GM19023 (cell line): ENCODE results near the gene VSIG1.

Source experiments
- ATAC-seq: cut with Tn5 transposase; IDR thresholded peaks from one replicate; pipeline ENCODE4 v1.9.1; 2021; ENCODE audit warnings: mild to moderate bottlenecking, moderate library complexity; ENCODE audit not compliant: unreplicated experiment

VSIG1 gene

GRCh38 chrX:108064001-108064400 is 19.1 kb downstream of the VSIG1 start:
- ATAC-seq: peak; percentile 38

- peak; percentile 60 for ATAC-seq
These were observed 19.7 kb downstream of the VSIG1 start for GRCh38 chrX:108064613-108065012.

- ATAC-seq: no peak
These were observed 23.3 kb downstream of the VSIG1 start for GRCh38 chrX:108068121-108068520.

- ATAC-seq: no peak
These were observed 26.0 kb downstream of the VSIG1 start for GRCh38 chrX:108070891-108071290.

- ATAC-seq: no peak
These were observed 26.7 kb downstream of the VSIG1 start for GRCh38 chrX:108071578-108071977.

- ATAC-seq: no peak
These were observed 27.9 kb downstream of the VSIG1 start for GRCh38 chrX:108072746-108073145.

- no peak for ATAC-seq
These were observed 36.2 kb downstream of the VSIG1 start for GRCh38 chrX:108081110-108081509.

- ATAC-seq: no peak
These were observed 42.9 kb downstream of the VSIG1 start for GRCh38 chrX:108087792-108088191.

- ATAC-seq: no peak
These were observed 43.6 kb downstream of the VSIG1 start for GRCh38 chrX:108088511-108088910.

GRCh38 chrX:108090491-108091263 is 45.8 kb downstream of the VSIG1 start:
- no peak for ATAC-seq

GRCh38 chrX:108091264-108091877 is 46.5 kb downstream of the VSIG1 start, which contains the start of the genes ATG4A and PSMD10:
Gene ATG4A, plus strand, starts transcription at chrX:108091778. Its CDS starts 49 bp downstream, at chrX:108091827.
Gene PSMD10, minus strand, starts transcription at chrX:108091542. Its CDS starts 22 bp downstream, at chrX:108091520.
- peak; percentile 95 for ATAC-seq

- ATAC-seq: peak; percentile 46
These were observed 47.0 kb downstream of the VSIG1 start for GRCh38 chrX:108091878-108092291.

GRCh38 chrX:108097380-108097779 is 52.5 kb downstream of the VSIG1 start:
- ATAC-seq: no peak

- ATAC-seq: no peak
These were observed 60.6 kb downstream of the VSIG1 start for GRCh38 chrX:108105473-108105872.

GRCh38 chrX:108114541-108114940 is 69.7 kb downstream of the VSIG1 start:
- no peak for ATAC-seq

- no peak for ATAC-seq
These were observed 73.1 kb downstream of the VSIG1 start for GRCh38 chrX:108117988-108118387.

GRCh38 chrX:108121291-108121690 is 76.4 kb downstream of the VSIG1 start:
- ATAC-seq: no peak

GRCh38 chrX:108122748-108123147 is 77.9 kb downstream of the VSIG1 start:
- ATAC-seq: no peak

GRCh38 chrX:108123591-108124366 is 78.9 kb downstream of the VSIG1 start:
- ATAC-seq: no peak

GRCh38 chrX:108126661-108127060 is 81.8 kb downstream of the VSIG1 start:
- no peak for ATAC-seq

- no peak for ATAC-seq
These were observed 82.3 kb downstream of the VSIG1 start for GRCh38 chrX:108127152-108127551.
